Esophagus muscularis mucosa (tissue), 4 donors: ENCODE measurements around the gene ATG12.

ENCODE experiments used
- EP300 ChIP-seq: sonication (generic); formaldehyde crosslinking; IDR thresholded peaks from one replicate; pipeline ENCODE4 v1.6.1; 2017; ENCODE audit warnings: antibody characterized with exemption
- POLR2A ChIP-seq: fragments of 450-650 bp; IDR thresholded peaks from one replicate; pipeline ENCODE4 v1.6.1; 2017; ENCODE audit warnings: antibody characterized with exemption, moderate library complexity, mild to moderate bottlenecking, low read depth
- POLR2AphosphoS5 ChIP-seq, 2 donors: sonication (generic); formaldehyde crosslinking; IDR thresholded peaks; one replicate each; pipeline ENCODE4 v1.6.1; 2017; ENCODE audit warnings: antibody characterized with exemption in 2 of 2
- TF ChIP-seq, protein P1 (sequence below), 3 experiments: fragments of 200-600 bp in 2 of 3; fragments of 450-650 bp in 1 of 3; sonication (generic) in 2 of 3; IDR thresholded peaks; one replicate each; pipeline ENCODE4 v1.5.1; 2017 to 2019; ENCODE audit warnings: antibody characterized with exemption in 3 of 3, mild to moderate bottlenecking in 2 of 3, moderate library complexity in 1 of 3

- TF ChIP-seq EP300 (no peak), POLR2A (no peak), POLR2AphosphoS5 (IDR thresholded peaks at IDR 0.05) (no peak)
- TF ChIP-seq, protein P1, sequence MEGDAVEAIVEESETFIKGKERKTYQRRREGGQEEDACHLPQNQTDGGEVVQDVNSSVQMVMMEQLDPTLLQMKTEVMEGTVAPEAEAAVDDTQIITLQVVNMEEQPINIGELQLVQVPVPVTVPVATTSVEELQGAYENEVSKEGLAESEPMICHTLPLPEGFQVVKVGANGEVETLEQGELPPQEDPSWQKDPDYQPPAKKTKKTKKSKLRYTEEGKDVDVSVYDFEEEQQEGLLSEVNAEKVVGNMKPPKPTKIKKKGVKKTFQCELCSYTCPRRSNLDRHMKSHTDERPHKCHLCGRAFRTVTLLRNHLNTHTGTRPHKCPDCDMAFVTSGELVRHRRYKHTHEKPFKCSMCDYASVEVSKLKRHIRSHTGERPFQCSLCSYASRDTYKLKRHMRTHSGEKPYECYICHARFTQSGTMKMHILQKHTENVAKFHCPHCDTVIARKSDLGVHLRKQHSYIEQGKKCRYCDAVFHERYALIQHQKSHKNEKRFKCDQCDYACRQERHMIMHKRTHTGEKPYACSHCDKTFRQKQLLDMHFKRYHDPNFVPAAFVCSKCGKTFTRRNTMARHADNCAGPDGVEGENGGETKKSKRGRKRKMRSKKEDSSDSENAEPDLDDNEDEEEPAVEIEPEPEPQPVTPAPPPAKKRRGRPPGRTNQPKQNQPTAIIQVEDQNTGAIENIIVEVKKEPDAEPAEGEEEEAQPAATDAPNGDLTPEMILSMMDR (IDR thresholded peaks at IDR 0.05) = no peak
Measured at GRCh38 chr5:115778417-115778816, 62.9 kb downstream of the ATG12 start.
